HG03575 (cell line): Measurements from ENCODE around the gene ATPAF2.

Experiments used
- ATAC-seq: cut with Tn5 transposase; IDR thresholded peaks from one replicate; pipeline ENCODE4 v1.9.1; 2021; ENCODE audit not compliant: unreplicated experiment, insufficient number of reproducible peaks, low FRiP score; ENCODE audit errors: extremely low read depth

ATPAF2 gene

GRCh38 chr17:18041776-18042175 is 2.8 kb upstream of the ATPAF2 start:
- no peak for ATAC-seq

- no peak for ATAC-seq
Observed at GRCh38 chr17:18040261-18040858, 1.4 kb upstream of the ATPAF2 start.

GRCh38 chr17:18039535-18040260 is 730 bp upstream of the ATPAF2 start:
- no peak for ATAC-seq

- ATAC-seq, result no peak
Observed at GRCh38 chr17:18038149-18038850, 668 bp downstream of the ATPAF2 start.

GRCh38 chr17:18037486-18037885 is 1.5 kb downstream of the ATPAF2 start:
- no peak for ATAC-seq

DNA sequence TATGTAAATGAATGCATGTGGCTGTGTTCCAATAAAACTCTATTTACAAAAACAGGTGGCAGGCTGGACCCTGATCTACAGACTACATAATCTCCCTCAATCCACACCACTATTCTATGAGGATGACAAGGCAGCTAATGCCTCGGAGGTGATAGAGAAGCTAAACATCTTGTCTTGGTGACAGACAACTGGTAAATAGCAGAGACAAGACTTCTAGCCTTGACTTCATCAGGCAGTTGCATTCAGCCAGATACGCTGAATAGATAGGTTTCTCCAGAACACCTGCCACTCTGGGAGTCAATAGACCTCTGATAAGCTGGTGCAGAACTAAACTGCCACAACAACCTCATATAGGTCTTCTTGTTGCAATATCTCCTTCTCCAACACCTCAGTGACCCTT is 3.3 kb downstream of the ATPAF2 start:
- ATAC-seq, result no peak

- ATAC-seq, result no peak
Observed at GRCh38 chr17:18033442-18034099, 5.4 kb downstream of the ATPAF2 start.

DNA sequence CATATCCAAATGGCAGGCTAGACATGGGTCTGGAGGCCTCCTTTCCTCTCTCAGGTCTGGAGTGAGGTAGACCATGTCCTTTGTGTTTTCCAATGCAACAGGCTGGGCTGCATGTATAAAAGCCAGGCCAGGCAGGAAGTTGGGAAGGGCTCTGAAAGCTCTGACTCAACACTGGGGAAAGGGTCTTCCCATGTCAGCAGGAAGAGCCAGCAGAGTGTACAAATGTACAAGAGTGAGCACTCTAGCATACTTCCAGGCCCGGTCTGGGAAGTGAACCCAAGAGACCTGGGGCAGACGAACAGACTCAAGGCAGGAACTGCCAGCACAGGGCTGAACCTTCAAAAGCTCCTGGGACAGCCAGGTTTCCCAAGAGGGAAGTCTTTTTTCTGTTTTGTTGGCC is 7.0 kb downstream of the ATPAF2 start:
- no peak for ATAC-seq

DNA sequence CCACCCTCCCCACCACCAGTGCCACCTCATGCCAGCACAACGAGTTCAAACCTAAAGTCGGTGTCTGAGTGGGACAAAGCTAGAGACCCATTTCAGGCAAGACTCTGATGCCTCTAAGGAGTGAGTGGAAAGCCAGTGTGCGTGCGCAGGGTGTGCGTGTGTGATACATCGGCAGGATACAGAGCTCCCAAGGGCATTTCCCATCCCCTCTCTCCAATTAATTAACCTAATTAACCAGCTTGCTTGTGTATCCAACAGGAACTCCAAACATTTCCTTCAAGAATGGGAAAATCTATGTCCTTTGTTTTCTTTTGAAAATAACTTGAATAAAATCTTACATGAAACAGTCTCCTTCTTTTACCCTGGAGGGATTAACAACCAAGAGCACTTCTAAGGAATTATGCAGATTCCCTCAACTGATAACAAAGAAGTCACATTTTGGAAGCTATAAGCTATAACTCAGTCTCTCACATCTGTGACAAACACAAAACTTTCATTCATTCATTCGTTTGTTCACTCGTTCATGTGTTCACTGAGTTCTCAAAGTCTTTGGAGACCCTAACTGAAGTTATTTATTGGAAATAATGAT is 9.9 kb downstream of the ATPAF2 start:
- ATAC-seq, result no peak

DNA sequence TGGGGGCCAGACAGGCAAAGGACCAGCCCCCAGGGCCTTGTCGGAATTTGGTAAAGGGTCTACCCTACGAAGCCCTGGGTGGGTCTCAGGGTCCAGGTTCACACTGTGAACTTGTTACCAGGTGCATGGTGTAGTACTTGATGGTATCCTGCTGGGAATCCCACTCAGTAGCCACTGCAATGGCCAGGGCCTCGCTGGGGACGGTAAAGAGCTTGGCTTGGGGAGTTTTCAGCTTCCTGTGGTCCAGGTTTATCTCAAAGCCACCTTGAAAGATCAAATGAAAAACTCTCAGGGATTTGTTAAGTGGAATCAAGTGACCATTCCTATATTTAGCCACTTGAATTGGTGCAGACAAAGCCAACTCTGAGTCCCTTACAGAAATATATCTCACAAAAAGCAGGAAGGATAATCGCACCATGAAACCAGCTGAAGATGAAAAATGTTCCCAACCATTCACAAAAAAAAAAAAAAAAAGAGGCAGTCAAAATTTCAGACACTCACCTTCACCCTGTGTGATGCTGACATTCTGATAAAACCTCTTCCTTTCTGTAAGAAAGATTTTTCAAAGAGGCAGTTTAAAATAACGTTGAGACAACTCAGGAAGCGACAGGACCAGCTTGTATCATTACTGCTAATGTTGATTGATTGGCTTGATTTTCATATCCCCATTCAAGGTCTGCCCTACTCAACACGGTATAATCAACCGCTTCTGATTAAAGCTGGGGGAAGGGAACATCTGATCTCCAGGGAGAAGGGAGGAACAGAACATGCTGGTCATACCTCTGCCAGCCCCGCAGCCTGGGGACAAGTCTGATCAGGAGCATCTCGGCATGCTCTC is 10.6 kb downstream of the ATPAF2 start:
- ATAC-seq, result no peak

GRCh38 chr17:18027280-18027679 is 11.7 kb downstream of the ATPAF2 start:
- ATAC-seq, result no peak

DNA sequence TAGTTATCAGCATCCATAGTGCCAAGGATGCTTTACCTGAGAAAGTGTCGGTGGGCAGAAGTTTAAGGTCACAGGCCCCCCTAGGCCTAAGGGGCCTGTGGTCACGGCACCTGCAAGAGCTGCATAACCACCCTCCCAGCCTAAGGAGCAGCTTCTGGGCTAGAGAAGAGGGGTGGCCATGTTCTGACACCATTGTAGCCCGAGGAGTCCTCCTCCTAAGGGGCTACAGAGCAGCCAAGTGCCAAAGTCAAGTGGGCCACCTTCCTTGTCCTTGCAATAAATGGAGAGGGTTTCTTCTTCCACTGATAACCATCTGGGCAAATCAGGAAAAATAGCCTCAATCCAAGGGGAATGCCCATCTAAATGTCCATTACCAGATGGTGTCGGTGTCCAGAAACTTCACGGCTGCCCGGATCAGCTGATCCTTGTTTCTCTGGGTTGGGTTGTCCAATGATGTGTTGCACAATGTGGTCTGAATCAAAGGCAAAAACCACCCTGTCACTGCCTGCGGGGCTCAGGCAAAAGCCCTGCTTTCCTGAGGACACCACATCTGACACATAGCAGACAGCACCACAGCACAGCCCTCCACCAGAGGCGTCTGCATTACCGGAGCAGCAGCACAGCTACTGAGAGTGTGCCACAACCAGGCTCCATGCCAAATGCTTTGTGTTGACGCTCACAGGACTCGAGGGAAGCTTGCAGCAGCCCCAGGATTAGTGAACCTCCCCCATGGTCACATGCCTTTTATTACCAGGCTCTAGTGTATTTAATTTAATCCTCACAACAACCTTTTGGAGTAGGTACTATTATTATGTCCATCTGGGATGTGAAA is 12.8 kb downstream of the ATPAF2 start:
- ATAC-seq, result no peak

- ATAC-seq, result no peak
Observed at GRCh38 chr17:18025241-18025944, 13.6 kb downstream of the ATPAF2 start.

- no peak for ATAC-seq
Observed at GRCh38 chr17:18021372-18021771, 17.6 kb downstream of the ATPAF2 start.

- no peak for ATAC-seq
Observed at GRCh38 chr17:18020971-18021370, 18.0 kb downstream of the ATPAF2 start.

DNA sequence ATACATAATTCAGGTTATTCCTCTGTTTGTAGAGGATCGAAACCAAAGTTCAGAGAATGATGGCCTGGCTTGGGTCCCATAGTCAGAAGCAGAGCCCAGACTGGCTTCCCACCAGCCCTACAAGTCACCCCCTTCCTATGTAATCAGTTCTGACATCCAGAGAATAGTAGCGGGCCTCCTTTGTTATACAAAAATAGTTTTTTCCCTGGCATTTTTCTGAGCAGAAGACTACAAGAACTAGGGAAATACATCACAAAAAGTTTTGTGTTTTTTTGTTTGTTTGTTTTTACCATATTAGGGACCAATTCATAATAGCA is 19.2 kb downstream of the ATPAF2 start:
- no peak for ATAC-seq

GRCh38 chr17:18018411-18018921 is 20.5 kb downstream of the ATPAF2 start:
- no peak for ATAC-seq
